ENCODE measurements around the gene PDCL2.

The PDCL2 gene

GRCh38 chr4:55546756-55547465 lies 45.1 kb downstream of the PDCL2 start, which contains the start of gene CLOCK:
Gene CLOCK (minus strand): TSS chr4:55546909. CDS start chr4:55482785, 64,124 bp downstream.
- Histone ChIP-seq H3K9ac (ENCODE audit: low read length) (peak within 1 kb of the TSS; percentile 60), H2AFZ (ENCODE audit: low read depth, low read length, severe bottlenecking) (peak within 1 kb of the TSS; percentile 84), H3K27ac (ENCODE audit: low read depth, low read length) (peak within 1 kb of the TSS; percentile 44; the same call in 1 of the 2 replicates), H3K9me3 (ENCODE audit: insufficient read depth, low read length) (no peaks in the 10 kb centered on the region), H4K20me1 (ENCODE audit: low read depth, low read length) (0 out of 2 replicates have a peak, but pooled peaks cover 3% of the 10 kb centered on the region), H3K9me2 (replicated peaks; ENCODE audit: insufficient read depth, low read length) (no peaks in the 10 kb centered on the region), H3K27me3 (ENCODE audit: low read length) (no peaks in the 10 kb centered on the region), H3F3A (ENCODE audit: insufficient read depth) (peaks cover 7% of the 10 kb centered on the region; the same call in 1 of the 2 replicates), H3K4me3 (ENCODE audit: insufficient read depth, low read length, poor library complexity, severe bottlenecking) (peak within 1 kb of the TSS; percentile 73), H3K4me2 (ENCODE audit: low read depth, low read length, poor library complexity, severe bottlenecking) (peak within 1 kb of the TSS; percentile 72), H3K79me2 (ENCODE audit: insufficient read depth, low read length) (no peaks in the 10 kb centered on the region), H3K36me3 (ENCODE audit: low read length) (no peaks in the 10 kb centered on the region)
- TF ChIP-seq CTCF (IDR thresholded peaks at IDR 0.05; ENCODE audit: insufficient read depth, low read length, poor library complexity, severe bottlenecking), result peak; percentile 18
- no peak for TF ChIP-seq EZH2phosphoT487 (conservative IDR thresholded peaks at IDR 0.05; ENCODE audit: low read length)

- Histone ChIP-seq H3K9me3 (ENCODE audit: insufficient read depth, low read length) (no peaks in the 10 kb centered on the region), H3F3A (ENCODE audit: insufficient read depth) (peaks cover 7% of the 10 kb centered on the region; the same call in 1 of the 2 replicates), H3K9me2 (replicated peaks; ENCODE audit: insufficient read depth, low read length) (no peaks in the 10 kb centered on the region), H3K4me3 (ENCODE audit: insufficient read depth, low read length, poor library complexity, severe bottlenecking) (peak overlapping the region; percentile 73), H3K27me3 (ENCODE audit: low read length) (no peaks in the 10 kb centered on the region), H3K36me3 (ENCODE audit: low read length) (no peaks in the 10 kb centered on the region), H3K27ac (ENCODE audit: low read depth, low read length) (peak overlapping the region; percentile 44; the same call in 1 of the 2 replicates), H3K4me2 (ENCODE audit: low read depth, low read length, poor library complexity, severe bottlenecking) (peak overlapping the region; percentile 72), H2AFZ (ENCODE audit: low read depth, low read length, severe bottlenecking) (peak overlapping the region; percentile 84), H3K9ac (ENCODE audit: low read length) (peak overlapping the region; percentile 60), H3K79me2 (ENCODE audit: insufficient read depth, low read length) (no peaks in the 10 kb centered on the region), H4K20me1 (ENCODE audit: low read depth, low read length) (0 out of 2 replicates have a peak, but pooled peaks cover 3% of the 10 kb centered on the region)
- TF ChIP-seq CTCF (IDR thresholded peaks at IDR 0.05; ENCODE audit: insufficient read depth, low read length, poor library complexity, severe bottlenecking) (no peak), EZH2phosphoT487 (conservative IDR thresholded peaks at IDR 0.05; ENCODE audit: low read length) (no peak)
These were observed 45.6 kb downstream of the PDCL2 start for GRCh38 chr4:55546506-55546755.

- 0 out of 2 replicates have a peak, but pooled peaks cover 3% of the 10 kb centered on the region for H4K20me1 ChIP-seq (ENCODE audit: low read depth, low read length)
- H3K9me2 ChIP-seq (replicated peaks; ENCODE audit: insufficient read depth, low read length), result no peaks in the 10 kb centered on the region
- no peaks in the 10 kb centered on the region for H3K27me3 ChIP-seq (ENCODE audit: low read length)
- H3K4me3 ChIP-seq (ENCODE audit: insufficient read depth, low read length, poor library complexity, severe bottlenecking), result peak overlapping the region; percentile 73
- peak overlapping the region; percentile 61 for H3K4me2 ChIP-seq (ENCODE audit: low read depth, low read length, poor library complexity, severe bottlenecking)
- H3K9me3 ChIP-seq (ENCODE audit: insufficient read depth, low read length), result no peaks in the 10 kb centered on the region
- peaks cover 7% of the 10 kb centered on the region; the same call in 1 of the 2 replicates for H3F3A ChIP-seq (ENCODE audit: insufficient read depth)
- peak overlapping the region; percentile 71 for H2AFZ ChIP-seq (ENCODE audit: low read depth, low read length, severe bottlenecking)
- H3K9ac ChIP-seq (ENCODE audit: low read length), result peak overlapping the region; percentile 60
- TF ChIP-seq CTCF (IDR thresholded peaks at IDR 0.05; ENCODE audit: insufficient read depth, low read length, poor library complexity, severe bottlenecking) (no peak), EZH2phosphoT487 (conservative IDR thresholded peaks at IDR 0.05; ENCODE audit: low read length) (no peak)
- no peaks in the 10 kb centered on the region for H3K79me2 ChIP-seq (ENCODE audit: insufficient read depth, low read length)
- H3K36me3 ChIP-seq (ENCODE audit: low read length), result no peaks in the 10 kb centered on the region
- no peak overlapping the region for H3K27ac ChIP-seq (ENCODE audit: low read depth, low read length)
These were observed 46.2 kb downstream of the PDCL2 start for GRCh38 chr4:55545641-55546505.

Measured in SU-DHL-6 (cell line).